Measurements from ENCODE around the gene BDH1. TPM values are rescaled to one million over a fixed set of nuclear protein-coding genes. Genes with fewer than 3 reads are reported as not detected.

Gene BDH1
- total and polyA plus RNA-seq, 2 of the 13 experiments (the other 11 are each of a cell fraction or from before 2014, with no cell fraction given): 21.2 to 71.9 TPM

DNA sequence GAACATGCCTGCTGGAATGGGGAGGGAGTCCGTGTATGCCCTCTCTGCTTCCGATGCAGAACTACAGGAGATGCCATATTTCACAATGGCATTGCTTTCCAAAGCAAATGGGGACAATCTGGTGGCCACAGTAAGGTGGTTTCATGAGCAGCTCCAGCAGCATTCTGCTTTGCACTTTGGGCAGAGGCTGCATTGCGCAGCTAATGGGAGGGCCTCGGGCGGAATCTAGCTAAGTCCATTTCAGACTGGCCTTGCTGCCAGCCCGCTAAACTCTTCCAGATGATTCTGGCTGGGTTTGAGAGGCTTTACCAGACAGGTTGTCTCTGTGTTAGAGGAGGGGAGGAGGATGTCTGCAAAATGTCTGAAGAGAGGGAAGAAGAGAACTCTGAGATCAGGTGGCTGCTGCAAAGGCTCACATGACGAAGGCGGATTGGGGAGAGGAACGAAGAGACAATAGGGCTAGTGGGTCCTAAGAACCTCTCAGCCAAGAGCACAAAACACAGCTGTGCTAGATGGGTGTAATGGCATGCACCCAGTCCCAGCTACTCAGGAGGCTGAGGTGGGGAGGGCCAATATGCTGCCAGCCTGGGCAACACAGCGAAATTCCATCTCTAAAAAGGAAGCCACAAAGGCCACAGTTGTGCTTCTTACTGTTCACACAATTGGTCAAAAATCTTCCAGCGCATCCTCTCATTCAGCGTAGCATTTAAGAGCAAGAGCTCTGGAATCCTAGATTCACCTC, 63.7 kb downstream of the BDH1 start (continued):
- TF ChIP-seq, protein P1, sequence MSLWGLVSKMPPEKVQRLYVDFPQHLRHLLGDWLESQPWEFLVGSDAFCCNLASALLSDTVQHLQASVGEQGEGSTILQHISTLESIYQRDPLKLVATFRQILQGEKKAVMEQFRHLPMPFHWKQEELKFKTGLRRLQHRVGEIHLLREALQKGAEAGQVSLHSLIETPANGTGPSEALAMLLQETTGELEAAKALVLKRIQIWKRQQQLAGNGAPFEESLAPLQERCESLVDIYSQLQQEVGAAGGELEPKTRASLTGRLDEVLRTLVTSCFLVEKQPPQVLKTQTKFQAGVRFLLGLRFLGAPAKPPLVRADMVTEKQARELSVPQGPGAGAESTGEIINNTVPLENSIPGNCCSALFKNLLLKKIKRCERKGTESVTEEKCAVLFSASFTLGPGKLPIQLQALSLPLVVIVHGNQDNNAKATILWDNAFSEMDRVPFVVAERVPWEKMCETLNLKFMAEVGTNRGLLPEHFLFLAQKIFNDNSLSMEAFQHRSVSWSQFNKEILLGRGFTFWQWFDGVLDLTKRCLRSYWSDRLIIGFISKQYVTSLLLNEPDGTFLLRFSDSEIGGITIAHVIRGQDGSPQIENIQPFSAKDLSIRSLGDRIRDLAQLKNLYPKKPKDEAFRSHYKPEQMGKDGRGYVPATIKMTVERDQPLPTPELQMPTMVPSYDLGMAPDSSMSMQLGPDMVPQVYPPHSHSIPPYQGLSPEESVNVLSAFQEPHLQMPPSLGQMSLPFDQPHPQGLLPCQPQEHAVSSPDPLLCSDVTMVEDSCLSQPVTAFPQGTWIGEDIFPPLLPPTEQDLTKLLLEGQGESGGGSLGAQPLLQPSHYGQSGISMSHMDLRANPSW (CRISPR knock-in tag; IDR thresholded peaks at IDR 0.05; ENCODE audit: borderline replicate concordance): no peak
- TF ChIP-seq, protein P2, sequence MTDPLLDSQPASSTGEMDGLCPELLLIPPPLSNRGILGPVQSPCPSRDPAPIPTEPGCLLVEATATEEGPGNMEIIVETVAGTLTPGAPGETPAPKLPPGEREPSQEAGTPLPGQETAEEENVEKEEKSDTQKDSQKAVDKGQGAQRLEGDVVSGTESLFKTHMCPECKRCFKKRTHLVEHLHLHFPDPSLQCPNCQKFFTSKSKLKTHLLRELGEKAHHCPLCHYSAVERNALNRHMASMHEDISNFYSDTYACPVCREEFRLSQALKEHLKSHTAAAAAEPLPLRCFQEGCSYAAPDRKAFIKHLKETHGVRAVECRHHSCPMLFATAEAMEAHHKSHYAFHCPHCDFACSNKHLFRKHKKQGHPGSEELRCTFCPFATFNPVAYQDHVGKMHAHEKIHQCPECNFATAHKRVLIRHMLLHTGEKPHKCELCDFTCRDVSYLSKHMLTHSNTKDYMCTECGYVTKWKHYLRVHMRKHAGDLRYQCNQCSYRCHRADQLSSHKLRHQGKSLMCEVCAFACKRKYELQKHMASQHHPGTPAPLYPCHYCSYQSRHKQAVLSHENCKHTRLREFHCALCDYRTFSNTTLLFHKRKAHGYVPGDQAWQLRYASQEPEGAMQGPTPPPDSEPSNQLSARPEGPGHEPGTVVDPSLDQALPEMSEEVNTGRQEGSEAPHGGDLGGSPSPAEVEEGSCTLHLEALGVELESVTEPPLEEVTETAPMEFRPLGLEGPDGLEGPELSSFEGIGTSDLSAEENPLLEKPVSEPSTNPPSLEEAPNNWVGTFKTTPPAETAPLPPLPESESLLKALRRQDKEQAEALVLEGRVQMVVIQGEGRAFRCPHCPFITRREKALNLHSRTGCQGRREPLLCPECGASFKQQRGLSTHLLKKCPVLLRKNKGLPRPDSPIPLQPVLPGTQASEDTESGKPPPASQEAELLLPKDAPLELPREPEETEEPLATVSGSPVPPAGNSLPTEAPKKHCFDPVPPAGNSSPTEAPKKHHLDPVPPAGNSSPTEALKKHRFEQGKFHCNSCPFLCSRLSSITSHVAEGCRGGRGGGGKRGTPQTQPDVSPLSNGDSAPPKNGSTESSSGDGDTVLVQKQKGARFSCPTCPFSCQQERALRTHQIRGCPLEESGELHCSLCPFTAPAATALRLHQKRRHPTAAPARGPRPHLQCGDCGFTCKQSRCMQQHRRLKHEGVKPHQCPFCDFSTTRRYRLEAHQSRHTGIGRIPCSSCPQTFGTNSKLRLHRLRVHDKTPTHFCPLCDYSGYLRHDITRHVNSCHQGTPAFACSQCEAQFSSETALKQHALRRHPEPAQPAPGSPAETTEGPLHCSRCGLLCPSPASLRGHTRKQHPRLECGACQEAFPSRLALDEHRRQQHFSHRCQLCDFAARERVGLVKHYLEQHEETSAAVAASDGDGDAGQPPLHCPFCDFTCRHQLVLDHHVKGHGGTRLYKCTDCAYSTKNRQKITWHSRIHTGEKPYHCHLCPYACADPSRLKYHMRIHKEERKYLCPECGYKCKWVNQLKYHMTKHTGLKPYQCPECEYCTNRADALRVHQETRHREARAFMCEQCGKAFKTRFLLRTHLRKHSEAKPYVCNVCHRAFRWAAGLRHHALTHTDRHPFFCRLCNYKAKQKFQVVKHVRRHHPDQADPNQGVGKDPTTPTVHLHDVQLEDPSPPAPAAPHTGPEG (CRISPR knock-in tag; IDR thresholded peaks at IDR 0.05): no peak
- no peak for TF ChIP-seq JUND (CRISPR knock-in tag; IDR thresholded peaks at IDR 0.05)
- TF ChIP-seq ZNF326 (CRISPR knock-in tag; IDR thresholded peaks at IDR 0.05; ENCODE audit: borderline replicate concordance): no peak
- no peak for TF ChIP-seq ZNF367 (CRISPR knock-in tag; IDR thresholded peaks at IDR 0.05; ENCODE audit: borderline replicate concordance)
- no peak for TF ChIP-seq RBAK (CRISPR knock-in tag; IDR thresholded peaks at IDR 0.05)
- TF ChIP-seq HNRNPLL (IDR thresholded peaks at IDR 0.05; ENCODE audit: low read depth, low read length, poor library complexity, severe bottlenecking): peak; percentile 21
- no peak for TF ChIP-seq ONECUT2 (CRISPR knock-in tag; IDR thresholded peaks at IDR 0.05)
- no peak for TF ChIP-seq EEA1 (CRISPR knock-in tag; IDR thresholded peaks at IDR 0.05; ENCODE audit: borderline replicate concordance)
- TF ChIP-seq ZFP82 (CRISPR knock-in tag; IDR thresholded peaks at IDR 0.05; ENCODE audit: borderline replicate concordance): no peak
- TF ChIP-seq PRMT3 (CRISPR knock-in tag; IDR thresholded peaks at IDR 0.05; ENCODE audit: borderline replicate concordance, low read depth): no peak
- TF ChIP-seq, protein P3, sequence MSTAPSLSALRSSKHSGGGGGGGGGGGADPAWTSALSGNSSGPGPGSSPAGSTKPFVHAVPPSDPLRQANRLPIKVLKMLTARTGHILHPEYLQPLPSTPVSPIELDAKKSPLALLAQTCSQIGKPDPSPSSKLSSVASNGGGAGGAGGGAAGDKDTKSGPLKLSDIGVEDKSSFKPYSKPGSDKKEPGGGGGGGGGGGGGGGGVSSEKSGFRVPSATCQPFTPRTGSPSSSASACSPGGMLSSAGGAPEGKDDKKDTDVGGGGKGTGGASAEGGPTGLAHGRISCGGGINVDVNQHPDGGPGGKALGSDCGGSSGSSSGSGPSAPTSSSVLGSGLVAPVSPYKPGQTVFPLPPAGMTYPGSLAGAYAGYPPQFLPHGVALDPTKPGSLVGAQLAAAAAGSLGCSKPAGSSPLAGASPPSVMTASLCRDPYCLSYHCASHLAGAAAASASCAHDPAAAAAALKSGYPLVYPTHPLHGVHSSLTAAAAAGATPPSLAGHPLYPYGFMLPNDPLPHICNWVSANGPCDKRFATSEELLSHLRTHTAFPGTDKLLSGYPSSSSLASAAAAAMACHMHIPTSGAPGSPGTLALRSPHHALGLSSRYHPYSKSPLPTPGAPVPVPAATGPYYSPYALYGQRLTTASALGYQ (CRISPR knock-in tag; IDR thresholded peaks at IDR 0.05): no peak
- TF ChIP-seq, protein P4, sequence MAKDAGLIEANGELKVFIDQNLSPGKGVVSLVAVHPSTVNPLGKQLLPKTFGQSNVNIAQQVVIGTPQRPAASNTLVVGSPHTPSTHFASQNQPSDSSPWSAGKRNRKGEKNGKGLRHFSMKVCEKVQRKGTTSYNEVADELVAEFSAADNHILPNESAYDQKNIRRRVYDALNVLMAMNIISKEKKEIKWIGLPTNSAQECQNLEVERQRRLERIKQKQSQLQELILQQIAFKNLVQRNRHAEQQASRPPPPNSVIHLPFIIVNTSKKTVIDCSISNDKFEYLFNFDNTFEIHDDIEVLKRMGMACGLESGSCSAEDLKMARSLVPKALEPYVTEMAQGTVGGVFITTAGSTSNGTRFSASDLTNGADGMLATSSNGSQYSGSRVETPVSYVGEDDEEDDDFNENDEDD (CRISPR knock-in tag; IDR thresholded peaks at IDR 0.05; ENCODE audit: borderline replicate concordance): 0 out of 2 replicates have a peak, but pooled peaks have one; percentile 26
- TF ChIP-seq NFYC (CRISPR knock-in tag; IDR thresholded peaks at IDR 0.05): no peak
- no peak for TF ChIP-seq ZNF430 (CRISPR knock-in tag; IDR thresholded peaks at IDR 0.05)
- TF ChIP-seq ZNF331 (CRISPR knock-in tag; IDR thresholded peaks at IDR 0.05): 0 out of 2 replicates have a peak, but pooled peaks have one; percentile 39
- TF ChIP-seq ZNF547 (CRISPR knock-in tag; IDR thresholded peaks at IDR 0.05): no peak
- TF ChIP-seq ZNF251 (CRISPR knock-in tag; IDR thresholded peaks at IDR 0.05): no peak
